ENCODE data around the gene RAB37. TPM values are rescaled to one million over a fixed set of nuclear protein-coding genes. Genes with fewer than 3 reads are reported as not detected.

RAB37 gene
- total and polyA plus RNA-seq, 2 of the 13 experiments (the other 11 are each of a cell fraction or from before 2014, with no cell fraction given): 0.91 to 3.7 TPM

- no peak for TF ChIP-seq CEBPZ (IDR thresholded peaks at IDR 0.05; ENCODE audit: low read length)
- TF ChIP-seq KLF12 (CRISPR knock-in tag; IDR thresholded peaks at IDR 0.05; ENCODE audit: borderline replicate concordance): no peak
- no peak for TF ChIP-seq ZNF20 (CRISPR knock-in tag; IDR thresholded peaks at IDR 0.05)
- 0 out of 2 replicates have a peak, but pooled peaks have one; percentile 31 for TF ChIP-seq ZNF747 (CRISPR knock-in tag; IDR thresholded peaks at IDR 0.05; ENCODE audit: borderline replicate concordance)
- TF ChIP-seq CHCHD3 (CRISPR knock-in tag; IDR thresholded peaks at IDR 0.05): no peak
- TF ChIP-seq BRD4 (CRISPR knock-in tag; IDR thresholded peaks at IDR 0.05): no peak
- TF ChIP-seq ZMYM2 (CRISPR knock-in tag; IDR thresholded peaks at IDR 0.05): no peak
- TF ChIP-seq SP2 (CRISPR knock-in tag; IDR thresholded peaks at IDR 0.05): peak; percentile 25; the same call in 1 of the 2 replicates
- TF ChIP-seq ZNF468 (CRISPR knock-in tag; IDR thresholded peaks at IDR 0.05): no peak
- peak; percentile 58 for TF ChIP-seq RBFOX2 (IDR thresholded peaks at IDR 0.05; ENCODE audit: low read depth, low read length)
- no peak for TF ChIP-seq SNAPC4 (CRISPR knock-in tag; IDR thresholded peaks at IDR 0.05)
- TF ChIP-seq, protein P1, sequence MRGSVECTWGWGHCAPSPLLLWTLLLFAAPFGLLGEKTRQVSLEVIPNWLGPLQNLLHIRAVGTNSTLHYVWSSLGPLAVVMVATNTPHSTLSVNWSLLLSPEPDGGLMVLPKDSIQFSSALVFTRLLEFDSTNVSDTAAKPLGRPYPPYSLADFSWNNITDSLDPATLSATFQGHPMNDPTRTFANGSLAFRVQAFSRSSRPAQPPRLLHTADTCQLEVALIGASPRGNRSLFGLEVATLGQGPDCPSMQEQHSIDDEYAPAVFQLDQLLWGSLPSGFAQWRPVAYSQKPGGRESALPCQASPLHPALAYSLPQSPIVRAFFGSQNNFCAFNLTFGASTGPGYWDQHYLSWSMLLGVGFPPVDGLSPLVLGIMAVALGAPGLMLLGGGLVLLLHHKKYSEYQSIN (CRISPR knock-in tag; IDR thresholded peaks at IDR 0.05; ENCODE audit: borderline replicate concordance): no peak
- no peak for TF ChIP-seq ZNF331 (CRISPR knock-in tag; IDR thresholded peaks at IDR 0.05)
- TF ChIP-seq ZNF274 (CRISPR knock-in tag; IDR thresholded peaks at IDR 0.05): no peak
- no peak for TF ChIP-seq ZNF138 (CRISPR knock-in tag; IDR thresholded peaks at IDR 0.05; ENCODE audit: low read depth)
- no peak for TF ChIP-seq ZNF724P (CRISPR knock-in tag; IDR thresholded peaks at IDR 0.05; ENCODE audit: borderline replicate concordance)
- TF ChIP-seq MEIS2 (CRISPR knock-in tag; IDR thresholded peaks at IDR 0.05): no peak
These were observed 31.2 kb downstream of the RAB37 start (continued) for GRCh38 chr17:74768069-74768762.

Measured in HepG2 (cell line).